HG03432 (cell line): Measurements from ENCODE around the gene CDC42BPB.

ENCODE experiments used
- ATAC-seq: cut with Tn5 transposase; IDR thresholded peaks from one replicate; pipeline ENCODE4 v1.9.1; 2021; ENCODE audit warnings: mild to moderate bottlenecking, moderate library complexity; ENCODE audit not compliant: unreplicated experiment

The CDC42BPB gene

GRCh38 chr14:102888748-102889147 lies 168.6 kb downstream of the CDC42BPB start:
- no peak for ATAC-seq

GRCh38 chr14:102885737-102886447 lies 171.5 kb downstream of the CDC42BPB start:
- ATAC-seq = no peak

GRCh38 chr14:102883554-102883953 lies 173.8 kb downstream of the CDC42BPB start:
- ATAC-seq = no peak

DNA sequence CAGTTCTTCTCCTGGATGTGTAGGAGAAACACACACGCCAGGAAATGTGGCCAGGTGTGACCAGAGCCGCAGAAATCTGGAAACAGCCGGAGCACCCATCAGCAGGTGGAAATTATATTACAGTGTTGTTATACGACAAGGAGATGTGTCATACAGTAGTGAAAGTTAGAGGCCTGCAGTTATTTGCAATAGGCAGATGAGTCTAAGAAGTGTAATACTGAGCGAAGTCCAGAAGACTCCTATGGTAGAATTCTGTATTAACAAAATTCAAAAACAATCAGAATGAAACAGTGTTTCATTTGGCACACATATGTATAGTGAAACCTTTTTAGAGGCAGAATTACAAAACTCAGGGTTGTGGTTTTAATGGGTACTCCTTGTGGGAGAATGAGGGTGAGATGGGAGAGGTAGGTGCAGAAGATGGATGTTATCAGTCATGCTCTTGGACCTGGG lies 174.2 kb downstream of the CDC42BPB start:
- no peak for ATAC-seq
